Cardiac muscle cell (in vitro differentiated cells and primary cell): Measurements from ENCODE around the gene PCGF2. TPM values are rescaled to one million over a fixed set of nuclear protein-coding genes. Genes with fewer than 3 reads are reported as not detected.
A peak's percentile ranks its signal among the peaks of the same experiment; 100 is the strongest.
"Not testable (repeated sequence)": the region's sequence is repeated elsewhere in the genome, so short reads cannot be mapped to it uniquely, and the experiment has no call there.

Source experiments
- DNase-seq, 2 donors: peaks; one replicate each; pipeline versions ENCODE4 v3.0.0 to v3.0.0-alpha.2; 2010 to 2017; ENCODE audit warnings: low read depth in 1 of 2, low spot score in 1 of 2
- H3K27ac ChIP-seq: fragments of 200-600 bp; sonication (generic); 2 replicates; pipeline ENCODE4 v1.5.1; 2016
- H3K27me3 ChIP-seq: fragments of 200-600 bp; sonication (generic); 2 replicates; pipeline ENCODE4 v1.6.0; 2016; ENCODE audit warnings: control low read depth
- H3K36me3 ChIP-seq: fragments of 200-600 bp; sonication (generic); 2 replicates; pipeline ENCODE4 v1.5.1; 2016; ENCODE audit warnings: control low read depth
- H3K4me1 ChIP-seq: fragments of 200-600 bp; sonication (generic); 2 replicates; pipeline ENCODE4 v1.8.1; 2017; ENCODE audit warnings: low read depth, mild to moderate bottlenecking, mixed run types
- H3K4me3 ChIP-seq: fragments of 200-600 bp; sonication (generic); 2 replicates; pipeline ENCODE4 v1.5.1; 2016; ENCODE audit warnings: mild to moderate bottlenecking
- H3K9me3 ChIP-seq: fragments of 200-600 bp; sonication (generic); 2 replicates; pipeline ENCODE4 v1.5.1; 2017; ENCODE audit warnings: low read depth, mild to moderate bottlenecking, control low read depth
- polyA plus RNA-seq: library from polyadenylated mRNA; unstranded; fragments of >200 nt; fragmentation: Nextera tagmentation; extraction: Ambion mirVana; gene quantifications from 2 replicates; pipeline ENCODE4 v1.2.1, GENCODE V29; 2016
- total RNA-seq: library from RNA; depleted of rRNA; stranded (reverse); fragments of >200 nt; gene quantifications from 2 replicates; pipeline ENCODE4 v1.2.3, GENCODE V29; 2016
- TF ChIP-seq, protein P1 (sequence below): IDR thresholded peaks from 2 replicates; pipeline ENCODE4 v1.5.1; 2012; ENCODE audit warnings: low read depth, mild to moderate bottlenecking, low read length

Gene PCGF2
- total and polyA plus RNA-seq, 2 experiments from 2014 or later, result 12.2 to 21.7 TPM

DNA sequence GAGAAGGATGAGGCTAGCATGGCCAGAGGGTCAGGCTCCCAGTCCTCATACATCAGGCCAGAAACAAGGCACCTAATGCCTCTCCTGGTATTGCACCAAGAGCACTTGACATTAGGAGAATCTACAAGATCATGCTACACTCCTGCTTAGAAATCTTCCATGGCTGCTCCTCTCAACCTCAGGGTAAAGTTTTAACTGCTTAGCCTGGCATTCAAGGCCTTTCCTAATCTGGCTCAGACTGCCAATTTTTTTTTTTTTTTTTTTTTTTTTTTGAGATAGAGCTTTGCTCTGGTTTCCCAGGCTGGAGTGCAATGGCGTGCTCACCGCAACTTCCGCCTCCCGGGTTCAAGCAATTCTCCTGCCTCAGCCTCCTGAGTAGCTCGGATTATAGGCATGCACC lies 43.0 kb upstream of the PCGF2 start:
- Histone ChIP-seq H3K4me1 (peaks cover 16% of the 10 kb centered on the region), H3K9me3 (no peaks in the 10 kb centered on the region), H3K4me3 (no peak overlapping the region), H3K36me3 (peaks cover 4% of the 10 kb centered on the region), H3K27me3 (no peaks in the 10 kb centered on the region), H3K27ac (peak overlapping the region; percentile 71)
- no peak for DNase-seq
- TF ChIP-seq, protein P1, sequence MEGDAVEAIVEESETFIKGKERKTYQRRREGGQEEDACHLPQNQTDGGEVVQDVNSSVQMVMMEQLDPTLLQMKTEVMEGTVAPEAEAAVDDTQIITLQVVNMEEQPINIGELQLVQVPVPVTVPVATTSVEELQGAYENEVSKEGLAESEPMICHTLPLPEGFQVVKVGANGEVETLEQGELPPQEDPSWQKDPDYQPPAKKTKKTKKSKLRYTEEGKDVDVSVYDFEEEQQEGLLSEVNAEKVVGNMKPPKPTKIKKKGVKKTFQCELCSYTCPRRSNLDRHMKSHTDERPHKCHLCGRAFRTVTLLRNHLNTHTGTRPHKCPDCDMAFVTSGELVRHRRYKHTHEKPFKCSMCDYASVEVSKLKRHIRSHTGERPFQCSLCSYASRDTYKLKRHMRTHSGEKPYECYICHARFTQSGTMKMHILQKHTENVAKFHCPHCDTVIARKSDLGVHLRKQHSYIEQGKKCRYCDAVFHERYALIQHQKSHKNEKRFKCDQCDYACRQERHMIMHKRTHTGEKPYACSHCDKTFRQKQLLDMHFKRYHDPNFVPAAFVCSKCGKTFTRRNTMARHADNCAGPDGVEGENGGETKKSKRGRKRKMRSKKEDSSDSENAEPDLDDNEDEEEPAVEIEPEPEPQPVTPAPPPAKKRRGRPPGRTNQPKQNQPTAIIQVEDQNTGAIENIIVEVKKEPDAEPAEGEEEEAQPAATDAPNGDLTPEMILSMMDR, result no peak

DNA sequence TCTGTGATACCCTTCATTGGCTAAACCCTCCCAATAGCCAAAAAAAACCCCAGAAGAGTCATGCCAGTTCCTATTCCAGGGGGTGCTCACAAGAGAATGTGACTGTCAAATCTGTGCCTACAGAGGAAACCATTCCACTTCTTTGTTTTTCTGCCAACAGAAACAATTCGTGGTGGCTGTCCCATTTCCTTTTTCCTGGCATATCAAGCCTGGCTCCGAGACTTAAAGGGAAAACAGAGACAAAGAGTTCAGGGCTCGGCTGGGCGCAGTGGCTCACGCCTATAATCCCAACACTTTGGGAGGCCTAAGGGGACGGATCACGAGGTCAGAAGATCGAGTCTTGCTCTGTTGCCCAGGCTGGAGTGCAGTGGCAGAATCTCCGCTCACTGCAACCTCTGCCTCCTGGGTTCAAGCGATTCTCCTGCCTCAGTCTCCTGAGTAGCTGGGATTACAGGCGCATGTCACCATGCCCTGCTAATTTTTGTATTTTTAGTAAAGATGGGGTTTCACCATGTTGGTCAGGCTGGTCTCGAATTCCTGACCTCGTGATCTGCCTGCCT lies 42.1 kb upstream of the PCGF2 start:
- DNase-seq, H3K9me3 ChIP-seq, H3K27me3 ChIP-seq, H3K4me3 ChIP-seq, H3K36me3 ChIP-seq: not testable (repeated sequence)
- Histone ChIP-seq H3K27ac (peak overlapping the region; percentile 71), H3K4me1 (peaks cover 16% of the 10 kb centered on the region)

DNA sequence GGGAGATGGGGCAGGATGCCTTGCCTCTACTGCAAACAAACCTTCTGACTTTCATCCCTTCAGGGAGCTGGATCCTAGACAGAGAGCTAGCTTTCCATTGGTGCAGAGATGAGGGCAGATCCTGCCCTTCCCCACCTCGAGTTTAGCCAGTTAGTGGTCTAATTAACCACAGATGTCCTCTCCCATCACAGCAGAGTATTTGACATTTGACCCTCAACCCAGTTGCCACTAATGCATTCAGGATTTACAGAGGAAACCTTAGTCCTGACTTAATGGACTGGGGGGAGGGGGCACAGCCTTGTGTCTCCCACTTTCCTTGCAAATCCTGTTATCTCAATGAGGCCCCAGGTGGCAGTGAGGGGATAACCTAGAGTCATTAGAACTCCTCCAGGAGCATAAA lies 41.0 kb upstream of the PCGF2 start:
- H3K4me1 ChIP-seq, result peaks cover 16% of the 10 kb centered on the region
- DNase-seq, result no peak
- TF ChIP-seq, protein P1, result no peak
- peaks cover 13% of the 10 kb centered on the region for H3K36me3 ChIP-seq
- H3K4me3 ChIP-seq, result no peak overlapping the region
- H3K27me3 ChIP-seq, result no peaks in the 10 kb centered on the region
- peak overlapping the region; percentile 71 for H3K27ac ChIP-seq
- no peaks in the 10 kb centered on the region for H3K9me3 ChIP-seq

DNA sequence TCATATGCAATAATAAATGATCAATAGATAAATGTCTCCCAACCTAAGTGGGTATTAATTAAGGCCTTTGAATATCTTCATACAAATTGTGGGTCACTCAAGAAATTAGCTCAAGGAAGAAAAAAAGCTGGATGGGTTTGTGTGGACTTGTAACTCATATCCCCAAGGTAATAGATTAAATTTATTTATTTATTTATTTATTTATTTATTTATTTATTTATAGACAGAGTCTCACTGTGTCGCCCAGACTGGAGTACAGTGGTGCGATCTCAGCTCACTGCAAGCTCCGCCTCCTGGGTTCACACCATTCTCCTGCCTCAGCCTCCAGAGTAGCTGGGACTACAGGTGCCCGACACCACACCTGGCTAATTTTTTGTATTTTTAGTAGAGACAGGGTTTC lies 39.9 kb upstream of the PCGF2 start:
- not testable (repeated sequence) for DNase-seq, H3K27me3 ChIP-seq, H3K4me3 ChIP-seq, H3K27ac ChIP-seq, H3K9me3 ChIP-seq
- Histone ChIP-seq H3K36me3 (peaks cover 17% of the 10 kb centered on the region), H3K4me1 (peaks cover 16% of the 10 kb centered on the region)

DNA sequence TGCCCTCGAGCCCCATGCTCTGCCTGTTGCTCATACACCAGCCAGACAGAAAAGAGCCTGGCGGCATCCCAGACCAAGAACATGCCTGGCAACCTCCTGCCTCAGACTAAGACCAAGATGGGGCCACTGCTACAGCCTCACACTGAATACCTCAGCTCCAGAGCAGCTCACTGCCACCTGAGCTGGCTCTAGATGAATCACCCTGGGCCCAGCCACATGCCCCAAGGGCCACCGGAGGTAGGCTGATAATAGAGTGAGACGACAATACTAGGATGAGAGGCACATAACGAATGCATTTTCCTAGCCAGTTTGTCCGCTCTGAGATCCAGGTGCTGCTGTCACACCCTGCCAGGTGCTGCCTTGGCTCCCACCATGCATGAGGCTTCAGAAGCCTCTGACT lies 38.2 kb upstream of the PCGF2 start:
- no peak overlapping the region for H3K4me3 ChIP-seq
- TF ChIP-seq, protein P1, result no peak
- H3K27ac ChIP-seq, result no peak overlapping the region
- peaks cover 9% of the 10 kb centered on the region for H3K4me1 ChIP-seq
- H3K27me3 ChIP-seq, result no peaks in the 10 kb centered on the region
- DNase-seq, result no peak
- peaks cover 32% of the 10 kb centered on the region for H3K36me3 ChIP-seq
- no peaks in the 10 kb centered on the region for H3K9me3 ChIP-seq

DNA sequence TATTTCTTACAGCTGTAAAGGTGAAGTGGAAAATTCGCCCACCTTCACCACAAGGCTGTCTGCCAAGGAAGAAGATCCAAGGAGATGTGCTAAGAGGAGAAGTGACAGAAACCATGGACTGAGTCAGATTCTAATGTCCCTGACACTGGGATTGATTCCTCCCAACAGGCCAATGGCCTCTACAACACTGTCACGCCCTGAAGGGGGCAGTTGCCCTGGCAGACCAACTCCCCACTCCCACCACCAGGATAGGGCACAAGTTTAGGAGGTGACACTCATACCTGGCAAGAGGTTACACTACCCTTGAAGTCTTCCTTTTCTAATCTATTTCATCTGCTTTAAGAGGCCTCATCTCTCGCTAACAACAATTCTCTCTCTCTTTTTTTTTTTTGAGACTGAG lies 35.1 kb upstream of the PCGF2 start:
- Histone ChIP-seq H3K4me1 (no peaks in the 10 kb centered on the region), H3K4me3 (no peak overlapping the region), H3K36me3 (peaks cover 55% of the 10 kb centered on the region), H3K27me3 (no peaks in the 10 kb centered on the region), H3K27ac (no peak overlapping the region), H3K9me3 (no peaks in the 10 kb centered on the region)
- TF ChIP-seq, protein P1, result no peak
- DNase-seq, result no peak
